Right lobe of liver (tissue), 4 donors: ENCODE measurements around the gene RNF113B.

Source experiments
- CTCF ChIP-seq, 4 donors: fragments of 200-600 bp in 3 of 4; fragments of 450-650 bp in 1 of 4; IDR thresholded peaks; one replicate each; pipeline versions ENCODE4 v1.5.1 to v1.8.0; 2016 to 2022; ENCODE audit warnings: antibody characterized with exemption in 4 of 4, mild to moderate bottlenecking in 2 of 4
- POLR2A ChIP-seq: fragments of 450-650 bp; IDR thresholded peaks from one replicate; pipeline ENCODE4 v1.6.1; 2017; ENCODE audit warnings: antibody characterized with exemption, mild to moderate bottlenecking
- donor health status: DM: no; HTN: no; CAD: no.
- donor health status: DM: no; HTN: no; CAD: no.
- donor health status: DM: no; HTN: yes; CAD: no.

- no peak for TF ChIP-seq CTCF (IDR thresholded peaks at IDR 0.05)
- TF ChIP-seq POLR2A = no peak
Observed at GRCh38 chr13:98221234-98221633, 44.2 kb upstream of the RNF113B start.
